GM10266 (cell line): ENCODE results near the gene XYLB.
"Not testable (repeated sequence)": the region's sequence is repeated elsewhere in the genome, so short reads cannot be mapped to it uniquely, and the experiment has no call there.

Experiments used
- DNase-seq: peaks from one replicate; pipeline ENCODE4 v3.0.0; 2012; ENCODE audit errors: extremely low spot score
- CTCF ChIP-seq: IDR thresholded peaks from 2 replicates; pipeline ENCODE4 v1.5.1; 2012; ENCODE audit warnings: mild to moderate bottlenecking, low read depth; ENCODE audit not compliant: control insufficient read depth, insufficient read depth; ENCODE audit errors: missing control alignments

Gene XYLB

GRCh38 chr3:38346587-38347410 lies at the start of gene XYLB:
TSS of gene XYLB (plus strand) at chr3:38346785. CDS start at chr3:38346869, 84 bp downstream.
- peak; percentile 92 for DNase-seq
- TF ChIP-seq CTCF, result peak; percentile 89

GRCh38 chr3:38297053-38297452 lies 49.5 kb upstream of the XYLB start:
- not testable (repeated sequence) for DNase-seq

GRCh38 chr3:38297537-38297936 lies 49.0 kb upstream of the XYLB start:
- DNase-seq, result no peak
- no peak for TF ChIP-seq CTCF

- TF ChIP-seq CTCF, result peak; percentile 38
- no peak for DNase-seq
Observed at GRCh38 chr3:38297947-38298711, 48.5 kb upstream of the XYLB start.

GRCh38 chr3:38306941-38307340 lies 39.6 kb upstream of the XYLB start:
- no peak for TF ChIP-seq CTCF
- DNase-seq, result no peak

- DNase-seq, result no peak
- TF ChIP-seq CTCF, result no peak
Observed at GRCh38 chr3:38307599-38307998, 39.0 kb upstream of the XYLB start.

- DNase-seq, result no peak
- no peak for TF ChIP-seq CTCF
Observed at GRCh38 chr3:38308456-38308855, 38.1 kb upstream of the XYLB start.
